NB4 (cell line): Measurements from ENCODE around the gene SMAD5.

Source experiments
- MAX ChIP-seq: IDR thresholded peaks from 2 replicates; pipeline ENCODE4 v1.6.1; 2011; ENCODE audit warnings: low read depth, low read length
- MYC ChIP-seq: IDR thresholded peaks from 2 replicates; pipeline ENCODE4 v1.6.1; 2011; ENCODE audit warnings: low read depth, low read length

DNA sequence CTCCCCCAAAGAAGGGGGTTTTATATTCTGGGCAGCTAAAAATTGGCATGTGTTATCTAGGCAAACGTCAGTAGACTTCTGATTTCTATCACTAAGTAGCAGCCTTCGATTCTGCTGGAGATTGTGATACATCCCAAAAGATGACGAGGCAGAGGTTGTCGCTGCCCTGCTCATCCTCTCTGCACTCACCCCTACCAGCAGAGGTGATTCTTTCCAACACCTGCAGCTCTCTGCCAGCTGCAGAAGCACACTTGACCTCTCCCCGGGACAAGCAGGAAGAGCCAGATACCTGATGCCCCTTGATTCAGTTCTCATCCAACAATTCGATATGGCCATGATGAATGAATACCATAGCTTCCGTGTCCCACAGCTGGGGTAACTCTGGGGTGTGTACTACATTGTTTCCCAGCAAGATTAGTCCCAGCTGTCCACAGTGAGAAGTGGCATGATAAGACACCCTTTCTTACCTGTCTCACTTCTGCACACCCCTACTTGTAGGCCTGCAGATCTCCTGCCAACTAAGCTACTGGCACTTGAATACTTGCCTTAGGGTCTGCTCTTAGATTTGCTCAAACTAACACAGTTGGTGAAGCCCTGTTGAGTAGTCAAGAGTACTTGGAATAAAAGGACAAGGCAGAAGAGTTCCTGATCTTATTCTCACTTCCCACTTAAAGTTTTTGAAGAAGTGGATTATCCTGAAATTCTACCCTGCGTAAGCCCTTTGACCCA is 37.6 kb upstream of the SMAD5 start:
- TF ChIP-seq MAX (no peak), MYC (no peak)
